GM23338 (cell line): ENCODE measurements around the gene KCNMB2. TPM values are rescaled to one million over a fixed set of nuclear protein-coding genes. Genes with fewer than 3 reads are reported as not detected.

Experiments
- ATAC-seq: fragments of 200-7000 bp; cut with Tn5 transposase; 3 replicates; pipeline ENCODE4 v1.9.1; 2020
- DNase-seq: peaks from one replicate; pipeline ENCODE4 v3.0.0-alpha.2; 2015; ENCODE audit warnings: low spot score
- H2AFZ ChIP-seq: fragments of 200-600 bp; sonication (generic); 2 replicates; pipeline ENCODE4 v1.8.0; 2016; ENCODE audit warnings: antibody characterized with exemption, mild to moderate bottlenecking, moderate library complexity
- H3F3A ChIP-seq: fragments of 200-600 bp; sonication (generic); replicated peaks from 2 replicates; pipeline ENCODE4 v1.8.0; 2017; ENCODE audit warnings: antibody characterized with exemption, mixed run types, low read depth
- H3K27ac ChIP-seq: fragments of 200-600 bp; sonication (generic); 2 replicates; pipeline ENCODE4 v1.6.1; 2016; ENCODE audit warnings: low read depth
- H3K27me3 ChIP-seq: fragments of 200-600 bp; sonication (generic); 2 replicates; pipeline ENCODE4 v1.8.0; 2016; ENCODE audit warnings: mild to moderate bottlenecking, mixed run types, moderate library complexity; ENCODE audit not compliant: insufficient read depth
- H3K36me3 ChIP-seq: fragments of 200-600 bp; sonication (generic); 2 replicates; pipeline ENCODE4 v1.8.0; 2016; ENCODE audit warnings: mild to moderate bottlenecking; ENCODE audit not compliant: insufficient read depth
- H3K4me1 ChIP-seq: fragments of 200-600 bp; sonication (generic); 2 replicates; pipeline ENCODE4 v1.8.0; 2016; ENCODE audit warnings: mild to moderate bottlenecking, moderate library complexity; ENCODE audit not compliant: insufficient read depth
- H3K4me2 ChIP-seq: fragments of 200-600 bp; sonication (generic); 2 replicates; pipeline ENCODE4 v1.7.1; 2017; ENCODE audit warnings: mixed run types
- H3K4me3 ChIP-seq: fragments of 200-600 bp; sonication (generic); 2 replicates; pipeline ENCODE4 v1.6.1; 2016; ENCODE audit warnings: mixed run types
- H3K79me2 ChIP-seq: fragments of 200-600 bp; sonication (generic); replicated peaks from 2 replicates; pipeline ENCODE4 v1.8.0; 2017; ENCODE audit warnings: mild to moderate bottlenecking; ENCODE audit not compliant: insufficient read depth
- H3K9me2 ChIP-seq: fragments of 200-600 bp; sonication (generic); 2 replicates; pipeline ENCODE4 v1.8.0; 2017; ENCODE audit not compliant: insufficient read depth
- H4K20me1 ChIP-seq: fragments of 200-600 bp; sonication (generic); replicated peaks from 2 replicates; pipeline ENCODE4 v1.8.0; 2017; ENCODE audit warnings: mild to moderate bottlenecking; ENCODE audit not compliant: insufficient read depth
- H3K27ac Mint-ChIP-seq: 2 replicates; pipeline ENCODE4 v1.8.0; 2020; ENCODE audit warnings: inconsistent platforms, mild to moderate bottlenecking, moderate library complexity, mixed read lengths
- H3K27me3 Mint-ChIP-seq: 3 replicates; pipeline ENCODE4 v1.8.0; 2022; ENCODE audit warnings: low read depth, mild to moderate bottlenecking, moderate library complexity, mixed read lengths, inconsistent platforms; ENCODE audit not compliant: insufficient read depth, poor library complexity
- H3K36me3 Mint-ChIP-seq: 3 replicates; pipeline ENCODE4 v1.8.0; 2021; ENCODE audit warnings: low read depth, mild to moderate bottlenecking, inconsistent platforms, moderate library complexity, mixed read lengths
- H3K4me1 Mint-ChIP-seq: 3 replicates; pipeline ENCODE4 v1.8.0; 2020; ENCODE audit warnings: mild to moderate bottlenecking, inconsistent platforms, mixed read lengths
- H3K4me3 Mint-ChIP-seq: 3 replicates; pipeline ENCODE4 v1.8.0; 2021; ENCODE audit warnings: moderate library complexity, mild to moderate bottlenecking, inconsistent platforms, mixed read lengths
- H3K9me3 Mint-ChIP-seq: 3 replicates; pipeline ENCODE4 v1.8.0; 2020; ENCODE audit warnings: moderate library complexity, mild to moderate bottlenecking, inconsistent platforms, mixed read lengths
- CREB1 ChIP-seq: fragments of 250-450 bp; sonication (Bioruptor Pico); IDR thresholded peaks from 2 replicates; pipeline ENCODE4 v1.5.0; 2020; ENCODE audit warnings: low read depth, mild to moderate bottlenecking, moderate library complexity
- CTCF ChIP-seq, 2 experiments: fragments of 200-600 bp in 1 of 2; sonication (generic) in 1 of 2; conservative IDR thresholded peaks; 2 replicates each; pipeline versions ENCODE4 v1.5.1 to v1.6.1; 2016 to 2017; ENCODE audit warnings: antibody characterized with exemption in 2 of 2, low read depth in 2 of 2, mild to moderate bottlenecking in 2 of 2, moderate library complexity in 1 of 2
- EZH2 ChIP-seq: fragments of 200-600 bp; sonication (generic); IDR thresholded peaks from one replicate; pipeline ENCODE4 v1.8.0; 2017; ENCODE audit warnings: antibody characterized with exemption, mild to moderate bottlenecking, low read depth; ENCODE audit not compliant: unreplicated experiment
- EZH2phosphoT487 ChIP-seq: fragments of 200-600 bp; sonication (generic); IDR thresholded peaks from one replicate; pipeline ENCODE4 v1.8.1; 2018; ENCODE audit warnings: antibody characterized with exemption; ENCODE audit not compliant: unreplicated experiment
- JUNB ChIP-seq: IDR thresholded peaks from one replicate; pipeline ENCODE4 v1.6.1; 2016; ENCODE audit warnings: antibody characterized with exemption; ENCODE audit not compliant: unreplicated experiment
- NANOG ChIP-seq: IDR thresholded peaks from 2 replicates; pipeline ENCODE4 v1.6.1; 2016; ENCODE audit warnings: antibody characterized with exemption, borderline replicate concordance
- POLR2AphosphoS5 ChIP-seq: IDR thresholded peaks from 2 replicates; pipeline ENCODE4 v1.6.1; 2016; ENCODE audit warnings: antibody characterized with exemption, low read depth
- REST ChIP-seq: IDR thresholded peaks from one replicate; pipeline ENCODE4 v1.6.1; 2018; ENCODE audit warnings: antibody characterized with exemption; ENCODE audit not compliant: unreplicated experiment
- STAT1 ChIP-seq: IDR thresholded peaks from one replicate; pipeline ENCODE4 v1.6.1; 2016; ENCODE audit warnings: antibody characterized with exemption; ENCODE audit not compliant: unreplicated experiment
- ZNF114 ChIP-seq: fragments of 250-450 bp; sonication (Bioruptor Pico); IDR thresholded peaks from 2 replicates; pipeline ENCODE4 v1.5.0; 2020; ENCODE audit warnings: mild to moderate bottlenecking, moderate library complexity
- ZNF331 ChIP-seq: fragments of 250-450 bp; sonication (Bioruptor Pico); IDR thresholded peaks from 2 replicates; pipeline ENCODE4 v1.5.0; 2020; ENCODE audit warnings: low read depth, mild to moderate bottlenecking, moderate library complexity
- ZNF462 ChIP-seq: fragments of 250-450 bp; sonication (Bioruptor Pico); IDR thresholded peaks from 2 replicates; pipeline ENCODE4 v1.5.0; 2020; ENCODE audit warnings: mild to moderate bottlenecking, moderate library complexity
- polyA plus RNA-seq: library from polyadenylated mRNA; unstranded; fragments of >200 nt; fragmentation: Nextera tagmentation; extraction: Ambion mirVana; gene quantifications from 2 replicates; pipeline ENCODE4 v1.2.1, GENCODE V29; 2016
- total RNA-seq: library from RNA; depleted of rRNA; stranded (reverse); fragments of >200 nt; shearing (Covaris generic); gene quantifications from 2 replicates; pipeline ENCODE4 v1.2.3, GENCODE V29; 2014
- TF ChIP-seq, protein P1 (sequence below): IDR thresholded peaks from 2 replicates; pipeline ENCODE4 v1.6.1; 2016; ENCODE audit warnings: antibody characterized with exemption

The KCNMB2 gene
- total and polyA plus RNA-seq, 2 experiments from 2014 or later, result 0.53 TPM; not detected in 1

GRCh38 chr3:178699364-178699763, 163.1 kb downstream of the KCNMB2 start:
- Histone ChIP-seq H3K27ac (no peak overlapping the region), H3K79me2 (no peaks in the 10 kb centered on the region), H3K4me2 (no peak overlapping the region), H3K36me3 (no peaks in the 10 kb centered on the region), H3K4me1 (no peaks in the 10 kb centered on the region), H3K9me2 (peaks cover 6% of the 10 kb centered on the region), H3K4me3 (no peak overlapping the region), H2AFZ (no peak overlapping the region), H3K27me3 (no peaks in the 10 kb centered on the region), H4K20me1 (no peaks in the 10 kb centered on the region), H3F3A (no peaks in the 10 kb centered on the region)
- Mint-ChIP-seq H3K27me3 (peaks cover 6% of the 10 kb centered on the region), H3K9me3 (peaks cover 36% of the 10 kb centered on the region), H3K4me3 (no peak overlapping the region), H3K27ac (no peak overlapping the region), H3K36me3 (peaks cover 25% of the 10 kb centered on the region), H3K4me1 (no peaks in the 10 kb centered on the region)
- TF ChIP-seq ZNF462 (no peak), POLR2AphosphoS5 (no peak), JUNB (no peak), CTCF (conservative IDR thresholded peaks at IDR 0.05; ENCODE audit: low read depth in 2 of 2) (no peak), ZNF114 (CRISPR knock-in tag) (no peak), ZNF331 (no peak), EZH2 (no peak), REST (no peak), CREB1 (no peak), EZH2phosphoT487 (no peak), STAT1 (no peak), NANOG (no peak)
- TF ChIP-seq, protein P1, sequence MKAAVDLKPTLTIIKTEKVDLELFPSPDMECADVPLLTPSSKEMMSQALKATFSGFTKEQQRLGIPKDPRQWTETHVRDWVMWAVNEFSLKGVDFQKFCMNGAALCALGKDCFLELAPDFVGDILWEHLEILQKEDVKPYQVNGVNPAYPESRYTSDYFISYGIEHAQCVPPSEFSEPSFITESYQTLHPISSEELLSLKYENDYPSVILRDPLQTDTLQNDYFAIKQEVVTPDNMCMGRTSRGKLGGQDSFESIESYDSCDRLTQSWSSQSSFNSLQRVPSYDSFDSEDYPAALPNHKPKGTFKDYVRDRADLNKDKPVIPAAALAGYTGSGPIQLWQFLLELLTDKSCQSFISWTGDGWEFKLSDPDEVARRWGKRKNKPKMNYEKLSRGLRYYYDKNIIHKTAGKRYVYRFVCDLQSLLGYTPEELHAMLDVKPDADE, result no peak
- ATAC-seq, result no peak
- DNase-seq, result no peak
